Upper lobe of right lung (tissue), 1 donor: ENCODE measurements around the gene MOV10L1. TPM values are rescaled to one million over a fixed set of nuclear protein-coding genes. Genes with fewer than 3 reads are reported as not detected.
A peak's percentile ranks its signal among the peaks of the same experiment; 100 is the strongest.

Source experiments
- ATAC-seq: fragments of 200-7000 bp; cut with Tn5 transposase; one replicate; pipeline ENCODE4 v1.9.1; 2020; ENCODE audit warnings: mild to moderate bottlenecking, moderate library complexity
- DNase-seq: peaks from one replicate; pipeline ENCODE4 v3.0.0-alpha.2; 2020
- H3K27ac ChIP-seq: fragments of 200-600 bp; one replicate; pipeline ENCODE4 v1.8.0; 2022
- H3K27me3 ChIP-seq: fragments of 200-600 bp; one replicate; pipeline ENCODE4 v1.8.0; 2022; ENCODE audit warnings: mild to moderate bottlenecking
- H3K36me3 ChIP-seq: fragments of 200-600 bp; one replicate; pipeline ENCODE4 v1.8.0; 2022
- H3K4me1 ChIP-seq: fragments of 200-600 bp; one replicate; pipeline ENCODE4 v1.8.0; 2022
- H3K4me3 ChIP-seq: fragments of 200-600 bp; one replicate; pipeline ENCODE4 v1.8.0; 2022; ENCODE audit warnings: mild to moderate bottlenecking
- H3K9me3 ChIP-seq: fragments of 200-600 bp; one replicate; pipeline ENCODE4 v1.8.0; 2022
- CTCF ChIP-seq: fragments of 200-600 bp; IDR thresholded peaks from one replicate; pipeline ENCODE4 v1.8.0; 2022; ENCODE audit warnings: antibody characterized with exemption
- intact Hi-C: fragments of 100-400 bp; cut with DNase I; formaldehyde crosslinking; loops from one replicate; pipeline ENCODE4 v1.11.0; 2022
- total RNA-seq: library from RNA; stranded (reverse); fragmentation: NEBNext Ultra II Directional; extraction: Animal tissue kit (Norgen Biotek cat#: 25700); gene quantifications from one replicate; pipeline ENCODE4 v1.2.1, GENCODE V29; 2021
- donor health status: DM: no; HTN: yes; CAD: no; lungs with severe emphysema.

Gene MOV10L1
- total RNA-seq, 1 donor from 2014 or later: 1.2 TPM

DNA sequence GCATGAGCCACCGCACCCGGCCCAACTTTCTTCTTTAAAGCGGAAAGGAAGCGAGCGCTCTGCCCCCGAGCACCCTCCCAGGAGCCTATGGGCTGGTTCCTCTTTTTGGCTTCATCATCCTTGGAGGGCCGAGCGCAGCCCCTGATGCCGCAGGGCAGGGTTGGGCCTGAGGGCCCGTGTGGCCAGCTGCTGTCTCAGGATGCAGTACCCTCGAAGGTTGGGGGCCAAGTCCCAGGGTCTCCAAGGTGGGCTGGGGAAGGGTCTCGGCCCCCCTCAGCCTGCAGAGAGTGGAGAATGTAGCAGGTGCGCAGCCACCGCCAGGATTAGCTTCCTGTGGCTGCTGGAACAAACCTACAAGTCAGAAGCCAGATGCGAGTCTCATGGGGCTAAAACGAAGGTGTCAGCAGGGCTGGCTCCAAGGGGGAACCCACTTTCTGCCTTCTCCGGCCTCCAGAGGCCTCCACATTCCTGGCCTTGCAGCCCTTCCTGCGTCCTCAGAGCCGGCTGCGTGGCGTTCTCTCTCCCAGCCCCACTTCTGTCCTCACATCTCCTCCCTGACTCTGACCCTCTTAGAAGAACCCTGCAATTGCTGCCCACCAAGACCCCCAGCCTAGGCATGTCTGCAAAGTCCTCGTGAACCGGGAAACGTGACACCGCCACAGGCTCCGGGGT, 83.6 kb downstream of the MOV10L1 start:
- H3K4me3 ChIP-seq: no peak overlapping the region
- peaks cover 9% of the 10 kb centered on the region for H3K27me3 ChIP-seq
- DNase-seq (no peak), ATAC-seq (peak; percentile 33)
- intact Hi-C loops: no loop called here
- peaks cover 5% of the 10 kb centered on the region for H3K4me1 ChIP-seq
- H3K36me3 ChIP-seq: no peaks in the 10 kb centered on the region
- H3K27ac ChIP-seq: no peak overlapping the region
- H3K9me3 ChIP-seq: no peaks in the 10 kb centered on the region
- TF ChIP-seq CTCF: no peak

DNA sequence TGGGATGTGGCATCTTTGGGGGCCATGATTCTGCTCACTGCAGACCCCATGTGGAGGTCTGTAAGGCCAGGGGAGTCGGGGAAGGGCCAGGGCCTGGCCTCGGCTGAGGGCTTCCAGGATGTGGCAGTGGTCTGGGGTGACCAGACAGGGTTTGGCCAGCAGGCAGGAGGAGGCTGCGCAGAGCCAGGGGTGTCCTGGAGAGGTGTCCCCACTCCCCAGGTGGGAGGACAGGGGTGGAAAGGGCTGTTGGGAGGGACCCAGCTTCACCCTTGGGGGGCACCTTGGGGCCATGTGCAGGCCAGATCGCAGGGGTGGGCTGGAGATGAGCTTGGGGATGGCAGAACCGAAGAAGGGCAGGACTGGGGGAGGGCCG, 84.2 kb downstream of the MOV10L1 start:
- Histone ChIP-seq H3K36me3 (no peaks in the 10 kb centered on the region), H3K4me1 (peaks cover 5% of the 10 kb centered on the region), H3K9me3 (no peaks in the 10 kb centered on the region), H3K27me3 (peaks cover 9% of the 10 kb centered on the region), H3K27ac (no peak overlapping the region), H3K4me3 (no peak overlapping the region)
- DNase-seq (no peak), ATAC-seq (no peak)
- intact Hi-C loops: no loop called here
- TF ChIP-seq CTCF: no peak

DNA sequence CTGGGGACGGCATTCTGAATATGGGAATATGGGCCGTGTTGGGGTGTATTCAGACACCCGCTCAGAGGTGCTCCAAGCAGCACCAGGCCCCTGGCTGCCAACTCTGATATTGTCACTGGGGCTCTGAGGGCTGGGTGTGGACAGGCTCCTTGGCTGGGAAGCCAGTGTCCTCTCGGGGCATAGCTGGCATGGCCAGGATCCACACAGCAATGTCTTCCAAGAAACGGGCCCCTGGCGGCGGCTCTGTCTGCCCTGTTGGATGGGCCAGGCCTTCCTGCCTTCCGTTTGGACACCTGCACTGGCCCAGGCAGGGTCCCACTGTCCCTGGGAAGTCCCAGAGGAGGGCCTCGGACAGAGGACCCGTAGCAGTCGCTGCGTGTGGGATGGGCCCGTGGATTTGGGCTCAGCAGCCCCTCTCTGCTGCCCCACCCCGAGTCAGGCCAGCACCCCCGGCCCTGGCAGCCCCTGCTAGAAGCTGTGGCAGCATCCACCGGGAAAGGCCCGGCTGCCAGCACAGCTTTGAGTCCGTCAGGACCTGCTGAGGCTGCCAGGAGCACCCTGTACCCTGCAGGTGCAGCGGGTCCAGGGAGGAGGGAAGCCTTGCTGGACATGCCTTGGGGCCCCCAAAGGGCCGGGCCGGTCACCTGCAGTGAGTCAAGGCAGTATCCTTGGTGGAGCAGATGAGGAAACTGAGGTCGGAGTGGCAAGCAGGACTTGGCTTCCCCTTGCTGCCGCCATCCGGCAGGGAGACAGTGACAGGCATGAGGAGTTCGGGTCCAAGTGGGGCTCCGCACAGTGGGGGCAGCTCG, 84.8 kb downstream of the MOV10L1 start:
- intact Hi-C loops: no loop called here
- H3K4me3 ChIP-seq: no peak overlapping the region
- H3K9me3 ChIP-seq: no peaks in the 10 kb centered on the region
- no peak overlapping the region for H3K27ac ChIP-seq
- H3K4me1 ChIP-seq: peaks cover 5% of the 10 kb centered on the region
- H3K27me3 ChIP-seq: peaks cover 9% of the 10 kb centered on the region
- no peaks in the 10 kb centered on the region for H3K36me3 ChIP-seq
- no peak for TF ChIP-seq CTCF
- no peak for DNase-seq
- ATAC-seq: no peak

DNA sequence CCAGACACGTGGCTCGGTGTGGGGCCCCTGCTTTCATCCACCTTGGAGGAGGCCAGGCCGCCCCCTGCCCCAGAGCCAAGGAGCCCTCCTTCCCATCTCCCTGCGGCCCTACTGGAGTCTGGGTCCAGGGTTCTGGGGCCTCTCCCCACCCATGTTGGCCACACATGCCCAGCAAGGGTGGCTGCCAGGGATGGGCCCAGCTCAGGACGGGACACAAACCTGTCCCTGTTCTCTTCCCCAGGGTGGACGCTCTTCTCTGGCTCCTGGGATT, 85.3 kb downstream of the MOV10L1 start:
- no peak for TF ChIP-seq CTCF
- no peaks in the 10 kb centered on the region for H3K9me3 ChIP-seq
- ATAC-seq (no peak), DNase-seq (no peak)
- H3K27ac ChIP-seq: no peak overlapping the region
- peaks cover 9% of the 10 kb centered on the region for H3K27me3 ChIP-seq
- peaks cover 5% of the 10 kb centered on the region for H3K4me1 ChIP-seq
- no peak overlapping the region for H3K4me3 ChIP-seq
- no peaks in the 10 kb centered on the region for H3K36me3 ChIP-seq
- intact Hi-C loops: no loop called here

GRCh38 chr22:50175921-50176849, 86.4 kb downstream of the MOV10L1 start:
- no peak for ATAC-seq
- Histone ChIP-seq H3K4me1 (no peaks in the 10 kb centered on the region), H3K27ac (no peak overlapping the region), H3K4me3 (no peak overlapping the region), H3K36me3 (no peaks in the 10 kb centered on the region), H3K27me3 (peaks cover 5% of the 10 kb centered on the region), H3K9me3 (no peaks in the 10 kb centered on the region)
- TF ChIP-seq CTCF: no peak
- intact Hi-C loops: no loop called here
- no peak for DNase-seq
